GM20431 (cell line): ENCODE results near the gene PNLDC1.

ENCODE experiments used
- in situ Hi-C: fragments of 300-500 bp; cut with MseI, MboI; formaldehyde crosslinking; loops from one replicate; pipeline ENCODE4 v1.15.0; 2020; ENCODE audit warnings: low sequenced_read_pairs; ENCODE audit not compliant: unreplicated experiment

Gene PNLDC1

GRCh38 chr6:159838020-159838744 lies 38.1 kb downstream of the PNLDC1 start:
- in situ Hi-C loops, result loop anchor here (25.0 kb wide), 1 partner anchor 624 kb away; no protein-coding TSS in a partner anchor

DNA sequence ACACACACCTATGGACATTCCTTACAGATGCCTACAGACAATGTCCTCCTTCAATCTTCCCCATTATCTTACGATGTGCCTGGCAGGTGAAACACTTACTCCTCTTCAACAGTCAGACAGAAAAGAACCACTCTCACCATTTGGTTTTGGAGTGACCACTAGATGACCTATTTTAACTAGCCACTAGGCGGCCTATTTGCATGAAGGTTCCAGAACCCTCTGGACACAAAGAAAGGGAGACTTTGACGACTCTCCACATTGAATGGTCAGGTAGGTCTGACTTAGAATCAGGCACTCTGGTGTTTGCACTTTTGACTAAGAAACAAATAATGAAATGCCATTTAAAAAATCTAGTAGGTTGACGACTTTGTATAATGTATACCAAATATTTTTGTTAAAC lies 42.0 kb downstream of the PNLDC1 start:
- in situ Hi-C loops, result loop anchor here (25.0 kb wide), 1 partner anchor 620 kb away; no protein-coding TSS in a partner anchor

DNA sequence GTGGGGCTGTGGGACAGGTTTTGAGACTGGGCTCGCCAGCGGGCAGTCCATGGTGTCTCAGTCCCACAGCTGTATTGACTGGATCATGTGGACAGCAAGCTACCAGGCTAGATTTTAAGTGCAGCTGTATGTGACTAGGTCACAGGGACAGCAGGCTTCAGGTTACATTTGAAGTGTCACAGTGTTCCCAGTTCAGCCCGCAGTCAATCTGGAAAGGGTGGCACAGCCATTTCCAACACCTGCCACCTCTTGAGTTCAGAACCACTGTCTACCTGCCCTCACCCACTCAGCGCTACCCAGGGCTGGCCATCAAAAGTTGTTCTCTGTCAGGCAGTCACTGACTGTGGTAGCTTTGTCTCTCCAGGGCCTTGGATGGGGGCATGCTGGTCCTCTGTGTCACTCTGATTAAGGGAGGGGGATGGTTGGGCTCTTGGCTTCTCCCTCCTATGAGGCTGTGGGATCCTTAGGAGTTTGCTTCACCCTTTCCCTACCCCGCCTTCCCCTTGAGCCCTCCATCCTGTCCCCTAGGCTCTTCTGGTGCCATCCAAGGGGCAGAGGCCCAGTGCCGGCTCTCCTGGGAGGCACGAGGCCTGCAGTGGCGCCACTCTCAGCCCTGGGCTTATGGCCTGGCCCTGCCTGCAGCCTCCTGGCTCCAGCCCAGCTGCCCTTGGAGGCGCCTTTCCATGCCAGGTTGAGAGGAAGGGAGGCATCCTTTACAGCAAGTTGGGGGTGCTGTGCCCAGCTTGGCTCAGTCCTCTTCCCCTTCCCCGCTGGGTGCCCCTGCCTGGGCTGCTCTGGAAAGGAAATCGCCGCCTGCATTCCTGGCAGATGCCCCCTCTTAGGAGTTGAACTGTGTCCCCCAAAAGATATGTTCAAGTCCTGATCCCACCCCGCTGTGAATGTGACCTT lies 44.9 kb downstream of the PNLDC1 start:
- in situ Hi-C loops, result loop anchor here (25.0 kb wide), 1 partner anchor 617 kb away; no protein-coding TSS in a partner anchor

DNA sequence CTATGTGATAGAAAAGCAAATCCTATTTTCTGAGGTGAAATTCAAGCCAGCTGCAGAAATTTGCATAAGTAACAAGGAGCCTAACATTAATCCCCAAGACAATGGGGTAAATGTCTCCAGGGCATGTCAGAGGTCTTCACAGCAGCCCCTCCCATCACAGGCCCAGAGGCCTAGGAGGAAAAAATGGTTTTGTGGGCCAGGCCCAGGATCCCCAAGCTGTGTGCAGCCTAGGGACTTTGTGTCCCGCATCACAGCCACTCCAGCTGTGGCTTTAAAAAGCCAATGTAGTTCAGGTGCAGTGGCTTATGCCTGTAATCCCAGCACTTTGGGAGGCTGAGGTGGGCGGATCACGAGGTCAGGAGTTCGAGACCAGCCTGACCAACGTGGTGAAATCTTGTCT lies 48.5 kb downstream of the PNLDC1 start:
- in situ Hi-C loops, result loop anchor here (25.0 kb wide), 1 partner anchor 614 kb away; no protein-coding TSS in a partner anchor

DNA sequence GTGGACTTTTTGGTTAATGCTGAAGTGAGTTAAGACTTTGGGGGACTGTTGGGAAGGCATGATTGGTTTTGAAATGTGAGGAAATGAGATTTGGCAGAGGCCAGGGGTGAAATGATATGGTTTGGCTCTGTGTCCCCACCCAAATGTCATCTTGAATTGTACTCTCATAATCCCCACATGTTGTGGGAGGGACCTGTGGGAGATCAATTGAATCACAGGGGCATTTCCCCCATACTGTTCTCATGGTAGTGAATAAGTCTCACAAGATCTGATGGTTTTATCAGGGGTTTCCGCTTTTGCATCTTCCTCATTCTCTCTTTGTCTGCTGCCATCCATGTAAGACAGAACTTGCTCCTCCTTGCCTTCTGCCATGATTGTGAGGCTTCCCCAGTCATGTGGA lies 49.8 kb downstream of the PNLDC1 start:
- in situ Hi-C loops, result loop anchor here (25.0 kb wide), 1 partner anchor 612 kb away; no protein-coding TSS in a partner anchor

DNA sequence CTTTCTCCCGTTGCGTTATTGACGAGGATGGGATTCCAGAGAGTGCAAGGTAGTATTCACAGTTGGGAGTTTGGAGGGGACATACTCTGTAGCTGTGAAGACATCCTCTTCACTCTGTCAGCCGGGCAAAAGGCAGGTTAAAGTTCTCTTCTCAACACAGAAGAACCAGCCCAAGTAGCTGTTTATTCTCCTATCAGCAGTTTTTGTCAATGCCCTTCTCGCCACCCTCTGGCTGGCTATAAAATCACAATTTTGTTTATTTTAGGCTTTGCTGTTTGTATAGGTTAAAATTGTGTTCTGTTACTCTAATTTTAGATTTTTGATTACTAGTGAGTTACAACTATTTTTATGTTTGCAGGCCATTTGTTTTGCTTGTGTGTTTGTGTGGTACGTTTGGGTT lies 52.8 kb downstream of the PNLDC1 start:
- in situ Hi-C loops, result no loop called here

DNA sequence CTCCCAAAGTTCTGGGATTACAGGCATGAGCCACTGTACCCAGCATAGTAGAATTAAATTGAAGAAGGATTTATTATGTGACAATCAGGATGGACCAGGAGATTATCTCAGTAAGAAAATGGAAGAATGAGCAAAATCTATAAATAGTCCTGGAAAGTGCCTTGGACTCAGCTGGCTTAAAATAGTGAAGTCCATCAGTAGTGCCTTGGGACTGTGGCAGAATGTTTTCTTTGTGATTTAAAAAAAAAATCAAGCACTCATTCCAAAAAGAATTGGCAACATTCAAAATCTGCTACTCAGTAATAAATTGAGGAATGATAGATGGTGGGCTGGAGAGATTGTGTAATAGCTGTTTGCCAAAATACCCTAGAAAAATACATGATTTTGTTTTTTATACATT lies 53.7 kb downstream of the PNLDC1 start:
- in situ Hi-C loops, result no loop called here

DNA sequence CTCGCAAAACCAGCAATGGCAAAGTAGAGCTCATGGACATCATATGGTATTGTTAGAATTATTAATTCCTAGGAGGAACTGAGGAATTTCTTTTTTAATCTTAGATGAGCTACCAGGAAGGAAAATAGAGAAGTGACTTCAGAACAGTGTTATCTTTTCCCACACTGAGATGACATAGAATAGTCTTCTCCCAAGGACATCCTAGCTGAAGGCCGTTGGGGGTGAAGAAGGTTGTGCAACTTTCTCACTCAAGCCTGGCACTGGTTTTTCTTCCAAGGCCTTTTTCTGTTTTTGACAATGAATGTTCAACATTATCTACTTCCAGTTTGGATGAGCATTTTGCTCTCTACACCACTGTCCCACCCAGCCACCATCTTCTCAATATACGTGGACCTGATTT lies 54.9 kb downstream of the PNLDC1 start:
- in situ Hi-C loops, result no loop called here

DNA sequence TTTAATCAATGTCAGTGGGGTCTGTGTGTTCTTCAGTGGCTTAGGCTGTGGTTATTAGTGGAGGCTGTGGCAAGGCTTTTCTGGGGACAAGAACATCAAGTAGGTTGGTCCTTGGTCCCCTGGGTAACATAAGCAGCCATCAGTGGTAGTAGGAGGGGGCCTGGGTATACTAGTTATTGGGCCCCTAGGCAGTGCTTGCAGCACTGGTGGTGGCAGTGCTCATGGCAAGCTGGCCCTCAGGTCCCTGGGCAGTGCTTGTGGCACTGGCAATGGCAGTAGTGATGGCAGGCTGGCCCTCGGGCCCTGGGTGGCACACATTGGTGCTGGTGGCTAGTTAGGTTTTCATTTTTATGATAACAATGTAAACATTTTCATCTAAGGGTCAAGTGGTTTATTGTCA lies 58.2 kb downstream of the PNLDC1 start:
- in situ Hi-C loops, result no loop called here

GRCh38 chr6:159860482-159860881 lies 60.4 kb downstream of the PNLDC1 start:
- in situ Hi-C loops, result loop anchor here (10.0 kb wide), 1 partner anchor 84 kb away; no protein-coding TSS in a partner anchor

DNA sequence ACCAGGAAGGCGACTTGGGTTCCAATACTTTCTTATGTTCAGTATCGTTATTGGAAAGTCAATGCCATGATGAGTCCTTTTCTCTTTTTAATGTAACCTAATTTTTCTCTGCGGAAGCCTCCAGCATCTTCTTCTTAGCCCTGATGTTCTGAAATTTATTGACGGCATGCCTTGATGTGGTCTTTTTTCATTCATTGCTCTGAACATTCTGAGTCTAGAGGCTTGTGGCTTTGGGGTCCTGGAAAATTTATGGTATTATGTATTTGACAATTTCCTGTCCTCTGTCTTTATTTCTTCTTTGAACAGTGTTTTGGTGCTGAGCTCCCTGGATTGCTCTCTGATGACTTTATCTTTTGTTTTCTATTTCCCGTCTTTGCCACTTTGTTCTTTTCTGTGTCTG lies 62.0 kb downstream of the PNLDC1 start:
- in situ Hi-C loops, result loop anchor here (10.0 kb wide), 1 partner anchor 83 kb away; no protein-coding TSS in a partner anchor

DNA sequence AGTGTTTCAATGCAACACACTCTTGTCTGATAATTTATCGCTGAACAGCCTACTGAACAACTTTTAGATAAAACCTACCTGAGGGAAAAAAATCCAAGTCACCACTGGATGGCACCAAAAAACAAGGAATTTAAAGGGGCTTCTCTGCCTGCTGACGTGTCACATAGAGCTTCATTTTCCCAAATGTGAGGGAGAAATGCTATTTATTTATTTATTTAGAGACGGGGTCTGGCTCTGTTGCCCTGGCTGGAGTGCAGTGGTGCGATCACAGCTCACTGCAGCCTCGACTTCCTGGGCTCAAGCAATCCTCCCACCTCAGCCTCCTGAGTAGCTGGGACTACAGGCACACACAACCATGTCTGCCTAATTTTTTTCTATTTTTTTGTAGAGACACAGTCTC lies 63.3 kb downstream of the PNLDC1 start:
- in situ Hi-C loops, result loop anchor here (10.0 kb wide), 1 partner anchor 81 kb away; no protein-coding TSS in a partner anchor

DNA sequence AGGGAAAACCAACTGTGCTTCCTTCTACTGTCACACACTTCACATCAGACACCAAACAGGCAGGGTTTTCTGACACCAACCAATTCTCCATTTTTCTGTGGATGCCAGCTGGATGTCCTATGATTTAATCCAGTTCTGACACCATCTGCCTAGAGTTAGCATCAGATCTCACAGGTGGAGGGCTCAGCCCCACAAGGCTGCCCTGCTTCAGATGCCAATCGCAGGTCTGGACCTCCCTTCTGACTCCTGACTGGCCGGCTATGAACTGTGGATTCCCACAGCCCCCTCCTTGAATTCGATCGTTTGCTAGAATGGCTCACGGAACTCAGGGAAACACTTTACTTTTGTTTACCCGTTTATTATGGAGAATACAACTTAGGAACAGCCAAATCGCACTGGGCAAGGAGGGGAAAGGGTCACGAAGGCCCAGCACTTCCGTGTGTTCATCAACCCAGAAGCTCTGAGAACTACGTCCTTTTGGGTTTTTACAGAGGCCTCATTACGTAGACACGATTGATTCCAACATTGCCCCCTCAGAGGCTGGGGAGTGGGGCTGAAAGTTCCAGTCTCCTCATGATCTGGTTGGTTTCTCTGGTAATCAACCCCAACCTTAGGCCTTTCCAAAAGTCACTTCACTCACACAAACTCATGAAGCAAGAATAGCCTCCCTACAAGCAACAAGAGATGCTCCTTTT lies 65.3 kb downstream of the PNLDC1 start:
- in situ Hi-C loops, result loop anchor here (10.0 kb wide), 1 partner anchor 79 kb away; no protein-coding TSS in a partner anchor

GRCh38 chr6:159866286-159867247 lies 66.5 kb downstream of the PNLDC1 start:
- in situ Hi-C loops, result loop anchor here (10.0 kb wide), 1 partner anchor 78 kb away; no protein-coding TSS in a partner anchor
